ENCODE data around the gene DNTTIP2. TPM values are rescaled to one million over a fixed set of nuclear protein-coding genes. Genes with fewer than 3 reads are reported as not detected.
"Not testable (repeated sequence)": the region's sequence is repeated elsewhere in the genome, so short reads cannot be mapped to it uniquely, and the experiment has no call there.

Gene DNTTIP2, protein sequence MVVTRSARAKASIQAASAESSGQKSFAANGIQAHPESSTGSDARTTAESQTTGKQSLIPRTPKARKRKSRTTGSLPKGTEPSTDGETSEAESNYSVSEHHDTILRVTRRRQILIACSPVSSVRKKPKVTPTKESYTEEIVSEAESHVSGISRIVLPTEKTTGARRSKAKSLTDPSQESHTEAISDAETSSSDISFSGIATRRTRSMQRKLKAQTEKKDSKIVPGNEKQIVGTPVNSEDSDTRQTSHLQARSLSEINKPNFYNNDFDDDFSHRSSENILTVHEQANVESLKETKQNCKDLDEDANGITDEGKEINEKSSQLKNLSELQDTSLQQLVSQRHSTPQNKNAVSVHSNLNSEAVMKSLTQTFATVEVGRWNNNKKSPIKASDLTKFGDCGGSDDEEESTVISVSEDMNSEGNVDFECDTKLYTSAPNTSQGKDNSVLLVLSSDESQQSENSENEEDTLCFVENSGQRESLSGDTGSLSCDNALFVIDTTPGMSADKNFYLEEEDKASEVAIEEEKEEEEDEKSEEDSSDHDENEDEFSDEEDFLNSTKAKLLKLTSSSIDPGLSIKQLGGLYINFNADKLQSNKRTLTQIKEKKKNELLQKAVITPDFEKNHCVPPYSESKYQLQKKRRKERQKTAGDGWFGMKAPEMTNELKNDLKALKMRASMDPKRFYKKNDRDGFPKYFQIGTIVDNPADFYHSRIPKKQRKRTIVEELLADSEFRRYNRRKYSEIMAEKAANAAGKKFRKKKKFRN
- 46.5 and 48.2 TPM in 2 replicates for total RNA-seq

DNA sequence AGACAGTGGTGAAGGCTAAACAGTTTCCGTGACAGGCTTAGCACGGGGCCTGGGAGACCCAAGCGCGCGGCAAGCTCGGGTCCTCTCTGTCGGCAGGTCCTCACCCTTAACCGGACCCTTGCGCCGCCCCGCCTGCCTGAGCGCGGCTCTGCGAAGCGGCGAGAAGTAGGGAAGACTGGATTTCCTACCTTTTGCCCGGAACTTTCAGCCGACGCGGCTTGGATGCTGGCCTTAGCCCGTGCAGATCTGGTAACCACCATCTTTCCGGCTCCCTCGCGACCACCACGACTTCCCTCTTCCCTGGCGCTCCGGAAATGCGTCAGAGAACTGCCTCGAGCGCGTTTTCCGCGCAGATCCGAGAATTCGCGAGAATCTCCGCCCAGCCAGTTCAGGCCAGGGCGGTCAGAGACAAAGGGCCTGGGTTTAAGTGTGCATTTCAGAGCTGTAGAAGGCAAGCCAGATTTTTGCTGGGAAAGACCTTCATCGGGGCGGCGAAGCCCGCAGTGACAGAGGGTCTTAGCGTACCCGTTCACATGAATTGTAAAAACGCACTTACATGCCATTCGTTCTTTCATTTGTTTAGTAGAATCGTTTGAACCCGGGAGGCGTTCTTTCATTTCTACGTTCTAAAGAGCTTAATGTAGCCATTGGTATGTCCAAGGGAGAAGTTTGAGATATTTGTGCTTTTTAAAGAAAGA lies at the start of gene DNTTIP2:
Gene DNTTIP2, minus strand, starts transcription at position 318 of the 698 bp plus-strand sequence. Its CDS starts 58 bp downstream, at position 260.
- DNase-seq (ENCODE audit: low read depth) = peak; percentile 77

GRCh38 chr1:93925206-93925605 lies 46.2 kb upstream of the DNTTIP2 start:
- TF ChIP-seq, protein P1, sequence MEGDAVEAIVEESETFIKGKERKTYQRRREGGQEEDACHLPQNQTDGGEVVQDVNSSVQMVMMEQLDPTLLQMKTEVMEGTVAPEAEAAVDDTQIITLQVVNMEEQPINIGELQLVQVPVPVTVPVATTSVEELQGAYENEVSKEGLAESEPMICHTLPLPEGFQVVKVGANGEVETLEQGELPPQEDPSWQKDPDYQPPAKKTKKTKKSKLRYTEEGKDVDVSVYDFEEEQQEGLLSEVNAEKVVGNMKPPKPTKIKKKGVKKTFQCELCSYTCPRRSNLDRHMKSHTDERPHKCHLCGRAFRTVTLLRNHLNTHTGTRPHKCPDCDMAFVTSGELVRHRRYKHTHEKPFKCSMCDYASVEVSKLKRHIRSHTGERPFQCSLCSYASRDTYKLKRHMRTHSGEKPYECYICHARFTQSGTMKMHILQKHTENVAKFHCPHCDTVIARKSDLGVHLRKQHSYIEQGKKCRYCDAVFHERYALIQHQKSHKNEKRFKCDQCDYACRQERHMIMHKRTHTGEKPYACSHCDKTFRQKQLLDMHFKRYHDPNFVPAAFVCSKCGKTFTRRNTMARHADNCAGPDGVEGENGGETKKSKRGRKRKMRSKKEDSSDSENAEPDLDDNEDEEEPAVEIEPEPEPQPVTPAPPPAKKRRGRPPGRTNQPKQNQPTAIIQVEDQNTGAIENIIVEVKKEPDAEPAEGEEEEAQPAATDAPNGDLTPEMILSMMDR (IDR thresholded peaks at IDR 0.05; ENCODE audit: insufficient read depth, low read length, poor library complexity, severe bottlenecking) = no peak
- DNase-seq (ENCODE audit: low read depth) = no peak
- Histone ChIP-seq H3K4me3 (ENCODE audit: low read depth, low read length) (no peak overlapping the region), H3K36me3 (ENCODE audit: control insufficient read depth, insufficient read depth, low read length) (no peaks in the 10 kb centered on the region), H3K27me3 (ENCODE audit: control insufficient read depth, insufficient read depth, low read length) (no peaks in the 10 kb centered on the region)

More for the DNA sequence above, at the start of gene DNTTIP2:
- TF ChIP-seq, protein P1 (IDR thresholded peaks at IDR 0.05; ENCODE audit: insufficient read depth, low read length, poor library complexity, severe bottlenecking) = no peak
- Histone ChIP-seq H3K27me3 (ENCODE audit: control insufficient read depth, insufficient read depth, low read length) (no peaks in the 10 kb centered on the region), H3K36me3 (ENCODE audit: control insufficient read depth, insufficient read depth, low read length) (no peaks in the 10 kb centered on the region), H3K4me3 (ENCODE audit: low read depth, low read length) (peak within 1 kb of the TSS; percentile 85)

- DNase-seq (ENCODE audit: low read depth) = no peak
- Histone ChIP-seq H3K36me3 (ENCODE audit: control insufficient read depth, insufficient read depth, low read length) (no peaks in the 10 kb centered on the region), H3K4me3 (ENCODE audit: low read depth, low read length) (no peak overlapping the region), H3K27me3 (ENCODE audit: control insufficient read depth, insufficient read depth, low read length) (no peaks in the 10 kb centered on the region)
- TF ChIP-seq, protein P1 (IDR thresholded peaks at IDR 0.05; ENCODE audit: insufficient read depth, low read length, poor library complexity, severe bottlenecking) = no peak
Measured at GRCh38 chr1:93919780-93920179, 40.8 kb upstream of the DNTTIP2 start.

GRCh38 chr1:93917302-93917701 lies 38.3 kb upstream of the DNTTIP2 start:
- Histone ChIP-seq H3K4me3 (ENCODE audit: low read depth, low read length) (no peak overlapping the region), H3K27me3 (ENCODE audit: control insufficient read depth, insufficient read depth, low read length) (no peaks in the 10 kb centered on the region), H3K36me3 (ENCODE audit: control insufficient read depth, insufficient read depth, low read length) (no peaks in the 10 kb centered on the region)
- TF ChIP-seq, protein P1 (IDR thresholded peaks at IDR 0.05; ENCODE audit: insufficient read depth, low read length, poor library complexity, severe bottlenecking) = no peak
- DNase-seq (ENCODE audit: low read depth) = no peak

- H3K27me3 ChIP-seq (ENCODE audit: control insufficient read depth, insufficient read depth, low read length); DNase-seq (ENCODE audit: low read depth); H3K4me3 ChIP-seq (ENCODE audit: low read depth, low read length); H3K36me3 ChIP-seq (ENCODE audit: control insufficient read depth, insufficient read depth, low read length): not testable (repeated sequence)
Measured at GRCh38 chr1:93910880-93911279, 31.9 kb upstream of the DNTTIP2 start.

GRCh38 chr1:93910305-93910704 lies 31.3 kb upstream of the DNTTIP2 start:
- Histone ChIP-seq H3K27me3 (ENCODE audit: control insufficient read depth, insufficient read depth, low read length) (no peaks in the 10 kb centered on the region), H3K4me3 (ENCODE audit: low read depth, low read length) (no peak overlapping the region), H3K36me3 (ENCODE audit: control insufficient read depth, insufficient read depth, low read length) (no peaks in the 10 kb centered on the region)
- TF ChIP-seq, protein P1 (IDR thresholded peaks at IDR 0.05; ENCODE audit: insufficient read depth, low read length, poor library complexity, severe bottlenecking) = no peak
- no peak for DNase-seq (ENCODE audit: low read depth)
